ENCODE measurements around the gene FGB.
"Not testable (repeated sequence)": the region's sequence is repeated elsewhere in the genome, so short reads cannot be mapped to it uniquely, and the experiment has no call there.

Gene FGB

GRCh38 chr4:154589296-154590197 lies 26.7 kb downstream of the FGB start:
- POLR2A ChIA-PET: no interaction called here
- DNase-seq (ENCODE audit: extremely low spot score): no peak
- TF ChIP-seq PKNOX1 (IDR thresholded peaks at IDR 0.05) (no peak), L3MBTL2 (conservative IDR thresholded peaks at IDR 0.05) (no peak), NFRKB (IDR thresholded peaks at IDR 0.05) (no peak), ARNT (IDR thresholded peaks at IDR 0.05) (no peak), SP1 (IDR thresholded peaks at IDR 0.05) (no peak), FOXM1 (IDR thresholded peaks at IDR 0.05; ENCODE audit: borderline replicate concordance) (no peak), BHLHE40 (IDR thresholded peaks at IDR 0.05; ENCODE audit: borderline replicate concordance) (no peak), HDGF (IDR thresholded peaks at IDR 0.05; ENCODE audit: borderline replicate concordance) (no peak), ZNF384 (IDR thresholded peaks at IDR 0.05) (no peak), SUZ12 (IDR thresholded peaks at IDR 0.05) (no peak), TARDBP (IDR thresholded peaks at IDR 0.05) (no peak), CTBP1 (IDR thresholded peaks at IDR 0.05; ENCODE audit: borderline replicate concordance) (no peak)
- CTCF ChIA-PET: no interaction called here

- ChIA-PET POLR2A (no interaction called here), CTCF (interaction anchor here (0.6 kb wide), 1 partner anchor 816 kb away, joined by 3 read pairs; no protein-coding TSS in a partner anchor)
- TF ChIP-seq SUZ12 (IDR thresholded peaks at IDR 0.05): no peak
- no peak for TF ChIP-seq ARNT (IDR thresholded peaks at IDR 0.05)
- TF ChIP-seq HDGF (IDR thresholded peaks at IDR 0.05; ENCODE audit: borderline replicate concordance): no peak
- TF ChIP-seq LEF1 (IDR thresholded peaks at IDR 0.05; ENCODE audit: borderline replicate concordance): no peak
- no peak for TF ChIP-seq FOXA1 (IDR thresholded peaks at IDR 0.05)
- no peak for TF ChIP-seq FOXM1 (IDR thresholded peaks at IDR 0.05; ENCODE audit: borderline replicate concordance)
- DNase-seq (ENCODE audit: extremely low spot score): no peak
Measured at GRCh38 chr4:154590329-154591006, 27.7 kb downstream of the FGB start, which contains the start of gene FGA. Gene FGA (minus strand): TSS chr4:154590742. CDS start chr4:154590687, 55 bp downstream.

GRCh38 chr4:154591890-154592289 lies 29.1 kb downstream of the FGB start:
- no peak for TF ChIP-seq FOXK2 (IDR thresholded peaks at IDR 0.05)
- CTCF ChIA-PET: no interaction called here
- no peak for DNase-seq (ENCODE audit: extremely low spot score)
- POLR2A ChIA-PET: interaction anchor here (1.3 kb wide), 1 partner anchor 42 kb away, joined by 3 read pairs; the partner anchor contains the start of gene PLRG1

GRCh38 chr4:154593868-154594267 lies 31.1 kb downstream of the FGB start:
- TF ChIP-seq L3MBTL2 (conservative IDR thresholded peaks at IDR 0.05) (no peak), SP1 (IDR thresholded peaks at IDR 0.05) (no peak), ZNF384 (IDR thresholded peaks at IDR 0.05) (no peak), ARNT (IDR thresholded peaks at IDR 0.05) (no peak), CTBP1 (IDR thresholded peaks at IDR 0.05; ENCODE audit: borderline replicate concordance) (no peak), ELF4 (IDR thresholded peaks at IDR 0.05) (no peak)
- ChIA-PET POLR2A (interaction anchor here (1.7 kb wide), 1 partner anchor 43 kb away, joined by 6 read pairs; the partner anchor contains the start of gene PLRG1), CTCF (interaction anchor here (0.9 to 1.7 kb wide), 3 partner anchors 10 to 30 kb away, joined by 3 to 6 read pairs (median 4); no protein-coding TSS in a partner anchor)
- DNase-seq (ENCODE audit: extremely low spot score): no peak

- ChIA-PET POLR2A (interaction anchor here (1.7 kb wide), 1 partner anchor 44 kb away, joined by 6 read pairs; the partner anchor contains the start of gene PLRG1), CTCF (interaction anchor here (0.6 to 1.7 kb wide), 4 partner anchors 8 to 30 kb away, joined by 3 to 4 read pairs (median 3); no protein-coding TSS in a partner anchor)
- not testable (repeated sequence) for DNase-seq (ENCODE audit: extremely low spot score)
Measured at GRCh38 chr4:154594343-154594742, 31.5 kb downstream of the FGB start.

GRCh38 chr4:154595807-154596206 lies 33.0 kb downstream of the FGB start:
- no peak for DNase-seq (ENCODE audit: extremely low spot score)
- TF ChIP-seq FOXK2 (IDR thresholded peaks at IDR 0.05): no peak
- CTCF ChIA-PET: interaction anchor here (1.0 to 1.2 kb wide), 3 partner anchors 10 to 28 kb away, joined by 3 to 5 read pairs (median 3); no protein-coding TSS in a partner anchor
- POLR2A ChIA-PET: no interaction called here

GRCh38 chr4:154597281-154597680 lies 34.5 kb downstream of the FGB start:
- CTCF ChIA-PET: not testable (repeated sequence)

More at GRCh38 chr4:154597281-154597680, 34.5 kb downstream of the FGB start:
- DNase-seq (ENCODE audit: extremely low spot score); POLR2A ChIA-PET: not testable (repeated sequence)
